Measurements from ENCODE around the gene LHFPL3.

Gene LHFPL3

DNA sequence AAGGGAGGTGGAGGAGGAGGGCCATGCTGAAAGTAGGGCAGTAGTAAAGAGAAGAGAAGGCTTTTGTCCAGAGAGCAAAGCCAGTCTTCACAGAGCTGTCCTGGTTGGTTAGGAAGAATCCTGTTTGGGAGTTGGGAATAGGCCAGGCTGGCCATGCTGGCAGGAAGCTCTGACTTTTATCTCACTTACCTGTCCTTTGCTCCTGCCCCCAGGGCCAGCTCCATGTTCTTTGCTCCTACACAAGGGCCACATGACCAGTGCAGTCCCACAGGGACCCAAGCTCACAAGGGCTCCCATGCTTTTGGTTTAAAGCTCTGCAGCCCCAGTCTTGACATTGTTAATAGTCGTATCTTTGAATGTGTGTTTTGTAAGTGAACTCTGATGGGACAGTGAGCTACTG, 524.0 kb downstream of the LHFPL3 start:
- no peak overlapping the region for H3K9ac ChIP-seq (ENCODE audit: low read depth, low read length, poor library complexity)
- no peak overlapping the region for H3K4me2 ChIP-seq (ENCODE audit: insufficient read depth, low read length, poor library complexity, severe bottlenecking)
- no CpG with 5 or more reads among the region's 1 CpG for WGBS, 2 donors (ENCODE audit: extremely low coverage in 2 of 2, insufficient read length in 2 of 2, insufficient replicate concordance in 1 of 2)
- H2BK5ac ChIP-seq (ENCODE audit: low read length) = no peak overlapping the region
- no peak overlapping the region for H4K8ac ChIP-seq (ENCODE audit: low read depth, low read length)
- H2BK120ac ChIP-seq (ENCODE audit: low read depth, low read length) = no peak overlapping the region
- no peak overlapping the region for H3K27ac ChIP-seq (replicated peaks; ENCODE audit: low read length)
- no peak overlapping the region for H2AK5ac ChIP-seq (ENCODE audit: low read depth, low read length)
- H4K91ac ChIP-seq (ENCODE audit: low read depth, low read length, poor library complexity) = no peak overlapping the region
- H3K4me3 ChIP-seq (ENCODE audit: low read length in 2 of 2) = no peak overlapping the region
- H2AFZ ChIP-seq (ENCODE audit: low read length) = no peak overlapping the region
- peaks cover 0 to 8% of the 10 kb centered on the region in 2 donors for H3K4me1 ChIP-seq (ENCODE audit: control insufficient read depth in 2 of 2, insufficient read depth in 1 of 2, low read depth in 1 of 2, low read length in 2 of 2)
- H3K18ac ChIP-seq (ENCODE audit: low read length) = no peak overlapping the region
- H3K36me3 ChIP-seq (replicated peaks in 1 of 2; ENCODE audit: control insufficient read depth in 2 of 2, insufficient read depth in 2 of 2, low read length in 2 of 2) = no peaks in the 10 kb centered on the region
- H3K14ac ChIP-seq (ENCODE audit: low read length) = no peak overlapping the region
- H3K9me3 ChIP-seq (replicated peaks in 1 of 2; ENCODE audit: control insufficient read depth in 2 of 2, insufficient read depth in 1 of 2, low read depth in 1 of 2, low read length in 2 of 2) = no peaks in the 10 kb centered on the region
- H3K23ac ChIP-seq (ENCODE audit: low read depth, low read length, poor library complexity) = no peak overlapping the region
- no peak overlapping the region for H2BK15ac ChIP-seq (ENCODE audit: low read length)
- H2BK12ac ChIP-seq (ENCODE audit: low read length) = no peak overlapping the region
- H3K4ac ChIP-seq (ENCODE audit: low read length) = no peak overlapping the region
- H3K79me1 ChIP-seq (ENCODE audit: low read depth, low read length) = no peaks in the 10 kb centered on the region
- DNase-seq (ENCODE audit: low spot score) = no peak
- H3K27me3 ChIP-seq (ENCODE audit: control insufficient read depth in 3 of 3, insufficient read depth in 3 of 3, low read depth in 1 of 3, low read length in 3 of 3) = peaks cover 0 to 2% (median 0%) of the 10 kb centered on the region in 3 experiments

DNA sequence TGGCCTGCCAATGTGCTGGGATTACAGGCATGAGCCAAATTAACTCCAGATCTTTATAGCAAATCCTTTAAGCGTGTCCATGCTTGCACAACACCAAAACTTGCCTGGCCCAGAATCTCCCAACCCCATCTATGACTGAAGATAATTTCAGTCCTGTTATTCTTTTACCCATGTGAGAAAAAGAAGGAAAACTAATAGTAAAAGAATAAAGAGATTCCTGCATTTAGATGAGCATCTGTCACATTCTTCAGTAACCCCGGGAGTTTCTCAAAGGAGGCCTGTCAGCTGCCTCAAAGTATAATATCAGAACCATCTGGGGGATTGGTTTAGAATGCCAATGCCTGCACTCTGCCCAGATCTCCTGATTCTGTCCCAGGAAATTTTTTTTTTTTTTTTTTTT, 527.5 kb downstream of the LHFPL3 start:
- Histone ChIP-seq H3K4me1 (ENCODE audit: control insufficient read depth in 2 of 2, insufficient read depth in 1 of 2, low read depth in 1 of 2, low read length in 2 of 2) (peaks cover 0 to 8% of the 10 kb centered on the region in 2 donors), H3K9me3 (replicated peaks in 1 of 2; ENCODE audit: control insufficient read depth in 2 of 2, insufficient read depth in 1 of 2, low read depth in 1 of 2, low read length in 2 of 2) (no peaks in the 10 kb centered on the region), H2BK12ac (ENCODE audit: low read length) (no peak overlapping the region), H2AFZ (ENCODE audit: low read length) (no peak overlapping the region), H3K27me3 (ENCODE audit: control insufficient read depth in 3 of 3, insufficient read depth in 3 of 3, low read depth in 1 of 3, low read length in 3 of 3) (peaks cover 0 to 5% (median 2%) of the 10 kb centered on the region in 3 experiments), H2AK5ac (ENCODE audit: low read depth, low read length) (no peak overlapping the region), H3K18ac (ENCODE audit: low read length) (no peak overlapping the region), H3K4ac (ENCODE audit: low read length) (no peak overlapping the region), H4K8ac (ENCODE audit: low read depth, low read length) (no peak overlapping the region), H3K23ac (ENCODE audit: low read depth, low read length, poor library complexity) (no peak overlapping the region), H2BK120ac (ENCODE audit: low read depth, low read length) (no peak overlapping the region), H3K36me3 (replicated peaks in 1 of 2; ENCODE audit: control insufficient read depth in 2 of 2, insufficient read depth in 2 of 2, low read length in 2 of 2) (no peaks in the 10 kb centered on the region), H3K79me1 (ENCODE audit: low read depth, low read length) (no peaks in the 10 kb centered on the region), H3K4me3 (ENCODE audit: low read length in 2 of 2) (no peak overlapping the region), H2BK5ac (ENCODE audit: low read length) (no peak overlapping the region), H3K14ac (ENCODE audit: low read length) (no peak overlapping the region), H3K4me2 (ENCODE audit: insufficient read depth, low read length, poor library complexity, severe bottlenecking) (no peak overlapping the region), H3K27ac (replicated peaks; ENCODE audit: low read length) (no peak overlapping the region), H3K9ac (ENCODE audit: low read depth, low read length, poor library complexity) (no peak overlapping the region), H2BK15ac (ENCODE audit: low read length) (no peak overlapping the region), H4K91ac (ENCODE audit: low read depth, low read length, poor library complexity) (no peak overlapping the region)
- DNase-seq (ENCODE audit: low spot score) = no peak
- no CpG with 5 or more reads among the region's 2 CpGs for WGBS, 2 donors (ENCODE audit: extremely low coverage in 2 of 2, insufficient read length in 2 of 2, insufficient replicate concordance in 1 of 2)

DNA sequence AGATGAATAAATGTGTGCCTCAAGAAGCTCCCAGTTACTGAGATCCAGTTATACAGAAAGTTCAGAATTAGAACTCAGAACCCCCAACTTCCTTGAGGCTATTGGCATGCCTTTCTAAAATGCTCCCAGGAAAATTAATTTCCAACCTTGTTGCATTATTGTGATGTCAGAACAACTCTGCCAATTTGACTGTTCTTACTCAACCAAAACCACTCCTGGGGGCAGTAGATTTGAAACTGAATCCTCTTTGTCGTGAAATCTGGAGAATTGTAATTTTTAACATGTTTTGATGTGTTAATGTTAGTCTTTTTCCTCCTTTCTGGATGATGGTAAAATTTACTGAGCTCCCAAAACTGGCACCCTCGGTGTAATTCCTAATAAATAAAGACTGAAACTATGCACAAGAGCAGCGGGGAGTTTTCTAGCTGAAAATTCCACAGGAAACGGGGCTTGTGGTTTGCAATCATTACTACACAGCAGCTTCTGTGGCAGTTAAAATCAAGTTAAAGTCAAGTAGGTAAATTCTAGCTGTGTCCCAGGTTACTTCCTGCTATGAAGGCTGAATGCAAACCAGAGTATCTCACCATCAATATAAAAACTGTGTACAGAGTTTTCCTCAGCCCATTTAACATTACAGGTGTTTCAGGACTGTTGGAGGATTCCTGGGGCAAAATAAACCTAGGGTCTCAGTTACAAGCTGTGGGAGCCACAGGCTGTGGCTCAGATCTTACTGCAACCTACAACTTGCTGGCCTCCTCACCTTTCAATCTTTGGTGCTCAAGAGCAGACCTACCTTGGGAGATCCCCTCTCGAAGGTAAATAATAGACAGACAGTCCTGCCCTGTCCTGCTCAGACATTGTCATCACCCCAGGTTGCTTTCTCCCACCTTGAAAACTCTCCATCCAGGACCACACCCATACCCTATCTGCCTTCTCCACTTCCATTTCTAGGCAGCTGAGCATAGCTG, 529.3 kb downstream of the LHFPL3 start:
- Histone ChIP-seq H3K4me3 (ENCODE audit: low read length in 2 of 2) (no peak overlapping the region), H2BK5ac (ENCODE audit: low read length) (no peak overlapping the region), H3K9ac (ENCODE audit: low read depth, low read length, poor library complexity) (no peak overlapping the region), H2BK12ac (ENCODE audit: low read length) (no peak overlapping the region), H4K91ac (ENCODE audit: low read depth, low read length, poor library complexity) (no peak overlapping the region), H3K36me3 (replicated peaks in 1 of 2; ENCODE audit: control insufficient read depth in 2 of 2, insufficient read depth in 2 of 2, low read length in 2 of 2) (no peaks in the 10 kb centered on the region), H4K8ac (ENCODE audit: low read depth, low read length) (no peak overlapping the region), H3K79me1 (ENCODE audit: low read depth, low read length) (no peaks in the 10 kb centered on the region), H2BK15ac (ENCODE audit: low read length) (no peak overlapping the region), H3K27me3 (ENCODE audit: control insufficient read depth in 3 of 3, insufficient read depth in 3 of 3, low read depth in 1 of 3, low read length in 3 of 3) (peaks cover 0 to 5% (median 2%) of the 10 kb centered on the region in 3 experiments), H3K4me1 (ENCODE audit: control insufficient read depth in 2 of 2, insufficient read depth in 1 of 2, low read depth in 1 of 2, low read length in 2 of 2) (peaks cover 0 to 5% of the 10 kb centered on the region in 2 donors), H2AK5ac (ENCODE audit: low read depth, low read length) (no peak overlapping the region), H3K4me2 (ENCODE audit: insufficient read depth, low read length, poor library complexity, severe bottlenecking) (no peak overlapping the region), H2AFZ (ENCODE audit: low read length) (peak overlapping the region; percentile 1), H2BK120ac (ENCODE audit: low read depth, low read length) (no peak overlapping the region), H3K4ac (ENCODE audit: low read length) (no peak overlapping the region), H3K18ac (ENCODE audit: low read length) (no peak overlapping the region), H3K9me3 (replicated peaks in 1 of 2; ENCODE audit: control insufficient read depth in 2 of 2, insufficient read depth in 1 of 2, low read depth in 1 of 2, low read length in 2 of 2) (no peaks in the 10 kb centered on the region), H3K27ac (replicated peaks; ENCODE audit: low read length) (no peak overlapping the region), H3K14ac (ENCODE audit: low read length) (no peak overlapping the region), H3K23ac (ENCODE audit: low read depth, low read length, poor library complexity) (no peak overlapping the region)
- DNase-seq (ENCODE audit: low spot score) = no peak
- no CpG with 5 or more reads among the region's 5 CpGs for WGBS, 2 donors (ENCODE audit: extremely low coverage in 2 of 2, insufficient read length in 2 of 2, insufficient replicate concordance in 1 of 2)

DNA sequence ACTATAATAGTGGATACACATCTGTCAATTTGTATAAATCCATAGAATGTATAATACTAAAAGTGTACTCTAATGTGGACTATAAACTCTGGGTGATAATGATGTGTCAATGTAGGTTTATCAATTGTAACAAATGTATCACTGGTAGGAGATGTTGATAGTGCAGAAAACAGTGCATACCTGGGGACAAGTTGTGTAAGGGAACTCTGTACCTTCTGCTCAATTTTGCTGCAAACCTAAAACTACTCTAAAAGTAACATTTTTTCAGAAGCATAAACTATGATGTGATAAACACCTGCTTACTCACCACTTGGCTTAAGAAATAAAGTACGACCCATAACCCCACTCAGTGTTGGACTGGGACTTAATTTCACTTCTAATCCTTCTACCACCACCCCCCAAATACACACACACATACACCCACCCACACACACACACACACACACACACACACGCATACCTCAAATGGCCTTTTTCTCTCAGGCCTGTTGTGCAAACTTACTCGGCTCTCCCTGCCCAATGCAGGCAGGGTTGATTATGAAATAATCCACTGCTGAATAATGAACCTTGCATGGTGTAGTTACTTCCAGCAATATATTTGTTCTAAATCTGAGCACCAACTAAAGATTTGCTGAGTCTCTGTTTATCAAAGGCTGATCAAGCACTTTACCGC, 531.5 kb downstream of the LHFPL3 start:
- H3K23ac ChIP-seq (ENCODE audit: low read depth, low read length, poor library complexity) = no peak overlapping the region
- no peaks in the 10 kb centered on the region for H3K79me1 ChIP-seq (ENCODE audit: low read depth, low read length)
- H2BK120ac ChIP-seq (ENCODE audit: low read depth, low read length) = no peak overlapping the region
- H4K8ac ChIP-seq (ENCODE audit: low read depth, low read length) = no peak overlapping the region
- H3K27ac ChIP-seq (replicated peaks; ENCODE audit: low read length) = no peak overlapping the region
- no peak overlapping the region for H2AK5ac ChIP-seq (ENCODE audit: low read depth, low read length)
- H3K14ac ChIP-seq (ENCODE audit: low read length) = no peak overlapping the region
- peaks cover 0 to 5% (median 0%) of the 10 kb centered on the region in 3 experiments for H3K27me3 ChIP-seq (ENCODE audit: control insufficient read depth in 3 of 3, insufficient read depth in 3 of 3, low read depth in 1 of 3, low read length in 3 of 3)
- H2BK12ac ChIP-seq (ENCODE audit: low read length) = no peak overlapping the region
- H2BK15ac ChIP-seq (ENCODE audit: low read length) = no peak overlapping the region
- H3K4me1 ChIP-seq (ENCODE audit: control insufficient read depth in 2 of 2, insufficient read depth in 1 of 2, low read depth in 1 of 2, low read length in 2 of 2) = no peaks in the 10 kb centered on the region
- no peak overlapping the region for H3K18ac ChIP-seq (ENCODE audit: low read length)
- H3K9me3 ChIP-seq (replicated peaks in 1 of 2; ENCODE audit: control insufficient read depth in 2 of 2, insufficient read depth in 1 of 2, low read depth in 1 of 2, low read length in 2 of 2) = peaks cover 3 to 4% of the 10 kb centered on the region in 2 donors
- DNase-seq (ENCODE audit: low spot score) = no peak
- no CpG with 5 or more reads among the region's 4 CpGs for WGBS, 2 donors (ENCODE audit: extremely low coverage in 2 of 2, insufficient read length in 2 of 2, insufficient replicate concordance in 1 of 2)
- H2AFZ ChIP-seq (ENCODE audit: low read length) = no peak overlapping the region
- no peak overlapping the region for H2BK5ac ChIP-seq (ENCODE audit: low read length)
- no peak overlapping the region for H3K4me2 ChIP-seq (ENCODE audit: insufficient read depth, low read length, poor library complexity, severe bottlenecking)
- H3K9ac ChIP-seq (ENCODE audit: low read depth, low read length, poor library complexity) = no peak overlapping the region
- no peak overlapping the region for H4K91ac ChIP-seq (ENCODE audit: low read depth, low read length, poor library complexity)
- no peak overlapping the region for H3K4me3 ChIP-seq (ENCODE audit: low read length in 2 of 2)
- H3K4ac ChIP-seq (ENCODE audit: low read length) = no peak overlapping the region
- no peaks in the 10 kb centered on the region for H3K36me3 ChIP-seq (replicated peaks in 1 of 2; ENCODE audit: control insufficient read depth in 2 of 2, insufficient read depth in 2 of 2, low read length in 2 of 2)

Measured in neuronal stem cell (in vitro differentiated cells).